ENCODE measurements around the gene PI4KB.

The PI4KB gene

DNA sequence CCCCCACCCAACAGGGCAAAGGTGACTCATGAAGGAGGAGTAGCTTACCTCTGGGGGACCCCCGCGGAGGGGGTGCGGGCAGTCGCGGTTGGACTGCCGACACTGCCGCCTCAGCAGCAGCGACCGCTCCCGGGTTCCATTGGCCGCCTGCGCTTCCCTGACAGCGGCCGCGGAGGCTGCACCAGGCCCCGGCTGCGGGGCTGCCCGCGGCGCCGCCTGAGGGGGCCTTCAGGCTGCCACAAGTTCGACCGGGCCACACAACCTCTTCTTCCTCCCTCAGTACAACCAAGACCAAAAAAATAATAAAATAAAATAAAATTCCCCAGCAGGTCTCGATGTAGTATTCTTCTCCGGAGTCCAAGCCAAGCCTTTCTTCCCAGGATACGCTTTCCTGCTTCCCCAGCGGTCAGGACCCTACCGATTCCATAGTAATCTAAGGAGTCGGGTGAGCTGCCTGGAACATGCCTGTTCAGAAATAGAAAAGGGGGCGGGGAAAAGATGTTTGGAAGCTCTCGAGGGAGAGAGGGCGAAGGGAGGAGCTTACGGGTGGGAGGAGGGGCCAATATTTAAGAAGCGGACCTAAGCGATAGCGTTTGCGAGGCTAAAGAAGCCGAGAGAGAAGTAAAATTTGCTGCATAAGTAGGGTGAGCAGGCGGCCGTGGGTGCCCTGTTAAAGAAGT is at the start of gene PI4KB:
TSS of gene PI4KB (minus strand) at position 194 of the 680 bp plus-strand sequence. CDS start 10,935 bp downstream, outside the sequence.
- ChIA-PET POLR2A (interaction anchor here (0.6 to 2.9 kb wide), 15 partner anchors 11 to 709 kb away, joined by 3 to 89 read pairs (median 5); partner anchors contain the start of genes PSMB4, S100A11 and ZNF687), CTCF (interaction anchor here (0.7 to 3.1 kb wide), 7 partner anchors 13 to 72 kb away, joined by 3 to 24 read pairs (median 4); partner anchors contain the start of gene PSMB4)
- DNase-seq (ENCODE audit: extremely low spot score), result peak; percentile 96
- no peak for TF ChIP-seq FOXM1 (IDR thresholded peaks at IDR 0.05; ENCODE audit: borderline replicate concordance)
- TF ChIP-seq, protein P1, sequence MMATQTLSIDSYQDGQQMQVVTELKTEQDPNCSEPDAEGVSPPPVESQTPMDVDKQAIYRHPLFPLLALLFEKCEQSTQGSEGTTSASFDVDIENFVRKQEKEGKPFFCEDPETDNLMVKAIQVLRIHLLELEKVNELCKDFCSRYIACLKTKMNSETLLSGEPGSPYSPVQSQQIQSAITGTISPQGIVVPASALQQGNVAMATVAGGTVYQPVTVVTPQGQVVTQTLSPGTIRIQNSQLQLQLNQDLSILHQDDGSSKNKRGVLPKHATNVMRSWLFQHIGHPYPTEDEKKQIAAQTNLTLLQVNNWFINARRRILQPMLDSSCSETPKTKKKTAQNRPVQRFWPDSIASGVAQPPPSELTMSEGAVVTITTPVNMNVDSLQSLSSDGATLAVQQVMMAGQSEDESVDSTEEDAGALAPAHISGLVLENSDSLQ (IDR thresholded peaks at IDR 0.05), result 0 out of 2 replicates have a peak, but pooled peaks have one; percentile 7

DNA sequence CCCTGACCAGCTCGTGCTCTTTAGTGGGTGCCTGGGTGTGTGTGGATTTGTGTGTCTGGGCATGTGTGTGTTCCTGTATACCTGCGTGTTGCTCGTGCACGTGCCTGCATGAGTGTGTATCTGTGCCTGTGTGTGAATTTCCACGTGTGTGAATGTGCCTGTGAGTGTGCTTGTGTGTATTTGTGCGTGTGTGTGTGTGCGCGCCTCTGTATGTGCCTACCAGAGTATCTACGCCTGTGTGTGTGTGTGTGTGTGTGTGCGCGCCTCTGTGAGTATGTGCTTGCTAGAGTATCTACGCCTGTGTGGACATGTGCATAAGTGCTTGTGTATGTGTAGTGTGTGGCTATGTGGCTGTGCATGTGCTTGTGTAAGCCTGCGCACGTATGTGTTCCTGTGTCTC is 46.0 kb upstream of the PI4KB start:
- TF ChIP-seq LEF1 (IDR thresholded peaks at IDR 0.05; ENCODE audit: borderline replicate concordance) (no peak), CTBP1 (IDR thresholded peaks at IDR 0.05; ENCODE audit: borderline replicate concordance) (no peak), ZNF384 (IDR thresholded peaks at IDR 0.05) (no peak), SP1 (IDR thresholded peaks at IDR 0.05) (no peak), ARNT (IDR thresholded peaks at IDR 0.05) (no peak), SUZ12 (IDR thresholded peaks at IDR 0.05) (no peak)
- CTCF ChIA-PET, result no interaction called here
- POLR2A ChIA-PET, result interaction anchor here (0.7 to 2.3 kb wide), 6 partner anchors 9 to 92 kb away, joined by 3 to 16 read pairs (median 7); partner anchors contain the start of genes PSMB4, RFX5 and ZNF687
- no peak for DNase-seq (ENCODE audit: extremely low spot score)

DNA sequence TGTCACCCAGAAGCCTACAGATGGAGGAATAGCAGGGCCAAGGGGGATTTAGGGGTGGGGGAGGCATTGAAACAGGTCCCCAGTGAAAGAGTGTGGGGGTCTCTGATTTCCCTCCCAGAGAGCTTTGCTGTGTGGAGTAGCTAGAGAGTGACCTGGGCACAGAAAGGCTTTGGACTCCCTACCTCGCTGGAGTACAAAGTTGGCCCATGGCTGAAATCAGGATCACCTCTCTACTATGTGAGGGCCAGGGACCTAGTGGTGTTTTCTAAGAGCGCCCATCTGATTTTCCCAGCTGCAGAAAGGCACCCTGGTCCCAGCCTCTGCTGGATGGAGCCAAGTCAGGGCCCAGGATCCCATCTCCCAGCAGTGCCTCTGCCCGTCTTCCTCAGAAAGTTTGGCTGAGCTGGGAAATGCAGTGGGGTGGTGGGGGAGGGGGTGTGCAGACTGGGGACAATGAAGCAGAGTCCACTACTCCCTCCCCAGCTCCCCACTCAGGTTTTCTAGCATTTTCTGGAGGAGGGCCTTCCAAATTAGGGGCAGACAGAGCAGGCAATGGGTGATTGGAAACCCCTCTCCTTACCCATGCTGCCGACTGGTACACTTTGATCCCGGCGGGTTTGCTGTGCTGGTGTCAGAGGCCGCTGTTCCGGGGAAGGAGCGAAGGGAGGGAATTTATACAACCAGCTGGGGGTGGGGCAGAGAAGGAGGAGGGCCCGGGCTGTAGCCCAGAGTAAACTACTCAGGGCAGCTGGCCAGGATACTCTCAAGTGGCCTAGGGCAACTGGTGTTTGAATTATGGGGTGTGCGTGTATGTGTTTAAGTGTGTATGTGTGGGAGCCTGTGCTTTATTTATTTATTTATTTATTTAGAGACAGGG is 45.1 kb upstream of the PI4KB start, which contains the start of gene SELENBP1:
TSS of gene SELENBP1 (minus strand) at position 648 of the 877 bp plus-strand sequence. CDS start at position 584, 64 bp downstream.
- ChIA-PET POLR2A (interaction anchor here (0.9 to 2.3 kb wide), 7 partner anchors 10 to 139 kb away, joined by 3 to 16 read pairs (median 5); partner anchors contain the start of genes CGN, PSMB4, RFX5 and ZNF687), CTCF (interaction anchor here (0.5 to 1.2 kb wide), 4 partner anchors 10 to 264 kb away, joined by 3 to 11 read pairs (median 5); no protein-coding TSS in a partner anchor)
- TF ChIP-seq ARNT (IDR thresholded peaks at IDR 0.05) (no peak), BHLHE40 (IDR thresholded peaks at IDR 0.05; ENCODE audit: borderline replicate concordance) (no peak), LEF1 (IDR thresholded peaks at IDR 0.05; ENCODE audit: borderline replicate concordance) (no peak), FOXM1 (IDR thresholded peaks at IDR 0.05; ENCODE audit: borderline replicate concordance) (no peak), FOXK2 (IDR thresholded peaks at IDR 0.05) (no peak), SP1 (IDR thresholded peaks at IDR 0.05) (no peak), ZNF384 (IDR thresholded peaks at IDR 0.05) (no peak), FOXA1 (IDR thresholded peaks at IDR 0.05) (no peak), SUZ12 (IDR thresholded peaks at IDR 0.05) (no peak), CTBP1 (IDR thresholded peaks at IDR 0.05; ENCODE audit: borderline replicate concordance) (no peak), L3MBTL2 (conservative IDR thresholded peaks at IDR 0.05) (no peak), ELF4 (IDR thresholded peaks at IDR 0.05) (no peak; the same call in 1 of the 2 replicates), TARDBP (IDR thresholded peaks at IDR 0.05) (no peak), HDGF (IDR thresholded peaks at IDR 0.05; ENCODE audit: borderline replicate concordance) (no peak), NFRKB (IDR thresholded peaks at IDR 0.05) (no peak)
- TF ChIP-seq, protein P1 (IDR thresholded peaks at IDR 0.05), result no peak
- peak; percentile 70 for DNase-seq (ENCODE audit: extremely low spot score)

DNA sequence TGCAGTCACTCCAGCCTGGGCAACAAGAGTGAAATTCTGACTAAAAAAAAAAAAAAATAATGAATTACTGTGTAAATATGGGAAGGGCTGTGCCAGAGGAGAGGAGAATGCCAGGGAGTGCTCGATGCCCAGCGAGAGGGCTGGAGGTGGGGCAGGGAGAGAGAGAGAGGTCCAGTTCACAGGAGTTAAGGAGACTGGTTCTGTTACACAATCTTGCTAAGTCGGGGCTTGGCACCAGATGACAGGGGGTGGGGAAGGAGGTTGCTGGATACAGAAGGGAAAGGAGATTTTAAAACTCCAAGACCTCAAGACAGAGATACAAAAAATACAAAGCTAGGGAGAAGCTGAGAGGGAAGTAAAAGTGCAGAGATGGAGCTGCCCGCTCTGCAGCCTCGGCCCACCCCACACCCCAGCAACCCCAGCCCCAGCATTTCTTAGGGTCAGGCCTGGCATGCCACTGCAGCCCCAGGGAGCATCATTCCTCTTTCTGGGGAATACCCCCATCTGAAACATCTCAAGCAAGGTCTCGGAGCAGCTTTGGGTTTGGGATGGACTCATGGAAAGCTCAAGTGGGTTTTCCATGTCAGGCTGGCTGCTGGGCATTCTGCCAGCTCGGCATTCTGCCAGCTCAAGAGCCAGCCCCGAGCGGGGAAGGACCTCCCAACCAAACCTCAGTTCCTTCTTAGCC is 44.3 kb upstream of the PI4KB start:
- POLR2A ChIA-PET, result interaction anchor here (0.9 to 2.3 kb wide), 6 partner anchors 11 to 140 kb away, joined by 3 to 16 read pairs (median 7); partner anchors contain the start of genes CGN, PSMB4, RFX5 and ZNF687
- CTCF ChIA-PET, result interaction anchor here (0.6 to 1.2 kb wide), 3 partner anchors 11 to 264 kb away, joined by 3 to 5 read pairs (median 4); no protein-coding TSS in a partner anchor
- TF ChIP-seq BHLHE40 (IDR thresholded peaks at IDR 0.05; ENCODE audit: borderline replicate concordance), result no peak
- TF ChIP-seq, protein P1 (IDR thresholded peaks at IDR 0.05), result no peak
- no peak for TF ChIP-seq TARDBP (IDR thresholded peaks at IDR 0.05)
- no peak for TF ChIP-seq SUZ12 (IDR thresholded peaks at IDR 0.05)
- TF ChIP-seq HDGF (IDR thresholded peaks at IDR 0.05; ENCODE audit: borderline replicate concordance), result no peak
- no peak for TF ChIP-seq NFRKB (IDR thresholded peaks at IDR 0.05)
- no peak for TF ChIP-seq ELF4 (IDR thresholded peaks at IDR 0.05)
- no peak for TF ChIP-seq ARNT (IDR thresholded peaks at IDR 0.05)
- TF ChIP-seq FOXK2 (IDR thresholded peaks at IDR 0.05), result no peak
- TF ChIP-seq FOXA1 (IDR thresholded peaks at IDR 0.05), result no peak
- peak; percentile 44 for DNase-seq (ENCODE audit: extremely low spot score)
